HG03159 (cell line): Measurements from ENCODE around the gene IL1RAPL2.

Source experiments
- ATAC-seq: cut with Tn5 transposase; IDR thresholded peaks from one replicate; pipeline ENCODE4 v1.9.1; 2021; ENCODE audit warnings: mild to moderate bottlenecking, moderate library complexity; ENCODE audit not compliant: unreplicated experiment

Gene IL1RAPL2

GRCh38 chrX:105260291-105261043 lies 694.5 kb downstream of the IL1RAPL2 start:
- ATAC-seq = no peak

- no peak for ATAC-seq
These were observed 697.2 kb downstream of the IL1RAPL2 start for GRCh38 chrX:105263171-105263570.

GRCh38 chrX:105263801-105264200 lies 697.8 kb downstream of the IL1RAPL2 start:
- no peak for ATAC-seq

- no peak for ATAC-seq
These were observed 699.1 kb downstream of the IL1RAPL2 start for GRCh38 chrX:105265093-105265492.

GRCh38 chrX:105266456-105266855 lies 700.5 kb downstream of the IL1RAPL2 start:
- no peak for ATAC-seq

- no peak for ATAC-seq
These were observed 701.2 kb downstream of the IL1RAPL2 start for GRCh38 chrX:105267167-105267566.

GRCh38 chrX:105269386-105269785 lies 703.4 kb downstream of the IL1RAPL2 start:
- no peak for ATAC-seq

- ATAC-seq = no peak
These were observed 707.3 kb downstream of the IL1RAPL2 start for GRCh38 chrX:105273326-105273725.

- ATAC-seq = no peak
These were observed 708.1 kb downstream of the IL1RAPL2 start for GRCh38 chrX:105274091-105274490.

- ATAC-seq = no peak
These were observed 711.1 kb downstream of the IL1RAPL2 start for GRCh38 chrX:105277132-105277531.

GRCh38 chrX:105282077-105282476 lies 716.1 kb downstream of the IL1RAPL2 start:
- ATAC-seq = no peak

- no peak for ATAC-seq
These were observed 731.0 kb downstream of the IL1RAPL2 start for GRCh38 chrX:105297041-105297440.

GRCh38 chrX:105299286-105299685 lies 733.3 kb downstream of the IL1RAPL2 start:
- no peak for ATAC-seq

- no peak for ATAC-seq
These were observed 736.2 kb downstream of the IL1RAPL2 start for GRCh38 chrX:105302246-105302645.

- ATAC-seq = no peak
These were observed 741.8 kb downstream of the IL1RAPL2 start for GRCh38 chrX:105307762-105308161.

- ATAC-seq = no peak
These were observed 747.6 kb downstream of the IL1RAPL2 start for GRCh38 chrX:105313596-105313995.

- ATAC-seq = no peak
These were observed 748.5 kb downstream of the IL1RAPL2 start for GRCh38 chrX:105314458-105314857.

GRCh38 chrX:105315248-105315647 lies 749.2 kb downstream of the IL1RAPL2 start:
- no peak for ATAC-seq

- ATAC-seq = no peak
These were observed 751.1 kb downstream of the IL1RAPL2 start for GRCh38 chrX:105317117-105317516.

GRCh38 chrX:105323928-105324327 lies 757.9 kb downstream of the IL1RAPL2 start:
- ATAC-seq = no peak

- no peak for ATAC-seq
These were observed 762.8 kb downstream of the IL1RAPL2 start for GRCh38 chrX:105328773-105329172.

GRCh38 chrX:105331244-105331643 lies 765.2 kb downstream of the IL1RAPL2 start:
- ATAC-seq = no peak

GRCh38 chrX:105347373-105347772 lies 781.4 kb downstream of the IL1RAPL2 start:
- no peak for ATAC-seq
